HCT116 (cell line): ENCODE data around the gene ZSWIM5. TPM values are rescaled to one million over a fixed set of nuclear protein-coding genes. Genes with fewer than 3 reads are reported as not detected.

Experiments used
- ATAC-seq: fragments of 200-7000 bp; cut with Tn5 transposase; 2 replicates; pipeline ENCODE4 v1.9.1; 2020; ENCODE audit warnings: mild to moderate bottlenecking, moderate library complexity
- BruUV-seq: library from RNA; stranded (reverse); fragments of 400-500 nt; replicated peaks from 2 replicates; lab custom pipeline; 2021; lab: Mats Ljungman, UMichigan
- CTCF ChIA-PET: fragments of 300-600 bp; sonication (Branson Sonifier 250); formaldehyde crosslinking; loops from one replicate; lab custom pipeline; 2021; ENCODE audit warnings: antibody characterized with exemption; lab: Charles Lee
- POLR2A ChIA-PET: fragments of 300-600, 350-600 bp; sonication (Branson Sonifier 250); formaldehyde crosslinking; loops from one replicate; lab custom pipeline; 2021; ENCODE audit warnings: antibody characterized with exemption; lab: Charles Lee
- RAD21 ChIA-PET, 2 experiments: fragments of 300-600 bp; sonication (Branson Sonifier 250); formaldehyde crosslinking; loops; one replicate each; lab custom pipeline; 2023; ENCODE audit warnings: low total read pairs in 2 of 2; ENCODE audit not compliant: uncharacterized antibody in 2 of 2, unreplicated experiment in 2 of 2, low non-redundant PET in 1 of 2; lab: Charles Lee
- DNase-seq: peaks from one replicate; pipeline ENCODE4 v3.0.0-alpha.2; 2010; ENCODE audit warnings: low read depth, low spot score
- H2AFZ ChIP-seq: fragments of 200-600 bp; shearing (Covaris generic), sonication (generic); 2 replicates; pipeline ENCODE4 v1.6.1; 2017; ENCODE audit warnings: low read depth, mixed run types, mixed read lengths, antibody characterized with exemption, low read length; ENCODE audit not compliant: poor library complexity, severe bottlenecking
- H3K27ac ChIP-seq: 2 replicates; pipeline ENCODE4 v1.5.1; 2012; ENCODE audit warnings: low read depth, low read length
- H3K27me3 ChIP-seq: fragments of 200-600 bp; sonication (generic); 2 replicates; pipeline ENCODE4 v1.6.1; 2016; ENCODE audit warnings: mixed run types, low read length, mixed read lengths; ENCODE audit not compliant: insufficient read depth
- H3K36me3 ChIP-seq, 2 experiments: fragments of 200-500 bp in 1 of 2; fragments of 200-600 bp in 1 of 2; sonication (Bioruptor generic) in 1 of 2; sonication (generic) in 1 of 2; 2 replicates each; pipeline versions ENCODE4 v1.5.1 to v1.6.1; 2014 to 2016; ENCODE audit warnings: low read length in 2 of 2, inconsistent platforms in 1 of 2, mixed read lengths in 1 of 2, mixed run types in 1 of 2; ENCODE audit not compliant: insufficient read depth in 2 of 2, control insufficient read depth in 1 of 2
- H3K4me1 ChIP-seq, 2 experiments: fragments of 200-600 bp in 1 of 2; sonication (generic) in 1 of 2; 2 replicates each; pipeline versions ENCODE4 v1.5.1 to v1.6.1; 2012 to 2017; ENCODE audit warnings: low read length in 2 of 2, inconsistent platforms in 1 of 2, mild to moderate bottlenecking in 1 of 2, mixed read lengths in 1 of 2, mixed run types in 1 of 2, moderate library complexity in 1 of 2; ENCODE audit not compliant: insufficient read depth in 2 of 2, control insufficient read depth in 1 of 2
- H3K4me2 ChIP-seq: fragments of 200-600 bp; sonication (generic); 2 replicates; pipeline ENCODE4 v1.6.1; 2017; ENCODE audit warnings: mixed run types, low read length, mixed read lengths
- H3K4me3 ChIP-seq, 2 experiments: fragments of 200-600 bp in 1 of 2; sonication (generic) in 1 of 2; replicated peaks in 1 of 2; 2 replicates each; pipeline ENCODE4 v1.5.1; 2011 to 2016; ENCODE audit warnings: low read length in 2 of 2, control low read depth in 1 of 2, low read depth in 1 of 2, mild to moderate bottlenecking in 1 of 2, mixed read lengths in 1 of 2, mixed run types in 1 of 2
- H3K79me2 ChIP-seq: fragments of 200-600 bp; sonication (generic); 2 replicates; pipeline ENCODE4 v1.6.1; 2017; ENCODE audit warnings: mild to moderate bottlenecking, mixed run types, low read length, moderate library complexity, mixed read lengths; ENCODE audit not compliant: insufficient read depth
- H3K9ac ChIP-seq: fragments of 200-600 bp; sonication (generic); 2 replicates; pipeline ENCODE4 v1.6.1; 2016; ENCODE audit warnings: low read length, mixed read lengths
- H3K9me2 ChIP-seq: fragments of 200-600 bp; sonication (generic), shearing (Covaris generic); 2 replicates; pipeline ENCODE4 v1.6.1; 2017; ENCODE audit warnings: mixed run types, mild to moderate bottlenecking, moderate library complexity; ENCODE audit not compliant: insufficient read depth
- H3K9me3 ChIP-seq, 2 experiments: fragments of 200-500 bp in 1 of 2; fragments of 200-600 bp in 1 of 2; sonication (Bioruptor generic) in 1 of 2; sonication (generic) in 1 of 2; 2 replicates each; pipeline ENCODE4 v1.6.1; 2014 to 2017; ENCODE audit warnings: low read length in 2 of 2, mixed read lengths in 2 of 2, inconsistent platforms in 1 of 2, low read depth in 1 of 2, mild to moderate bottlenecking in 1 of 2, mixed run types in 1 of 2, moderate library complexity in 1 of 2; ENCODE audit not compliant: control insufficient read depth in 1 of 2, insufficient read depth in 1 of 2
- H4K20me1 ChIP-seq: fragments of 200-600 bp; sonication (generic), shearing (Covaris generic); 2 replicates; pipeline ENCODE4 v1.6.1; 2017; ENCODE audit warnings: mixed run types, mild to moderate bottlenecking, moderate library complexity; ENCODE audit not compliant: insufficient read depth
- CBX3 ChIP-seq: IDR thresholded peaks from 2 replicates; pipeline ENCODE4 v1.6.1; 2012; ENCODE audit warnings: low read depth
- CEBPB ChIP-seq: IDR thresholded peaks from 2 replicates; pipeline ENCODE4 v1.6.1; 2012; ENCODE audit warnings: low read depth
- CTCF ChIP-seq, 3 experiments: fragments of 200-600 bp in 1 of 3; sonication (generic) in 1 of 3; IDR thresholded peaks in 2 of 3; conservative IDR thresholded peaks in 1 of 3; 2 replicates each; pipeline ENCODE4 v1.5.1; 2012 to 2017; ENCODE audit warnings: low read depth in 2 of 3, low read length in 2 of 3, antibody characterized with exemption in 1 of 3, borderline replicate concordance in 1 of 3, control low read depth in 1 of 3, mild to moderate bottlenecking in 1 of 3, mixed read lengths in 1 of 3, mixed run types in 1 of 3, moderate library complexity in 1 of 3; ENCODE audit not compliant: insufficient read depth in 1 of 3
- JUND ChIP-seq: IDR thresholded peaks from 2 replicates; pipeline ENCODE4 v1.6.1; 2012
- RAD21 ChIP-seq: IDR thresholded peaks from 2 replicates; pipeline ENCODE4 v1.6.1; 2012; ENCODE audit warnings: low read depth, mild to moderate bottlenecking
- SIN3A ChIP-seq: IDR thresholded peaks from 2 replicates; pipeline ENCODE4 v1.6.1; 2012; ENCODE audit warnings: low read depth
- SRF ChIP-seq: IDR thresholded peaks from 2 replicates; pipeline ENCODE4 v1.6.1; 2012; ENCODE audit warnings: low read depth
- YY1 ChIP-seq: IDR thresholded peaks from 2 replicates; pipeline ENCODE4 v1.6.1; 2011; ENCODE audit warnings: low read length, low read depth, moderate library complexity, mild to moderate bottlenecking; ENCODE audit not compliant: insufficient replicate concordance; ENCODE audit errors: extremely low read depth
- intact Hi-C: fragments of 100-400 bp; cut with micrococcal nuclease; formaldehyde crosslinking; loops from 2 replicates; pipeline ENCODE4 v1.10.0; 2022
- total RNA-seq: library from RNA; stranded (reverse); gene quantifications from one replicate; pipeline ENCODE4 v1.2.1, GENCODE V29; 2021; ENCODE audit not compliant: unreplicated experiment
- TF ChIP-seq, protein P1 (sequence below): IDR thresholded peaks from 2 replicates; pipeline ENCODE4 v1.6.1; 2012; ENCODE audit warnings: low read depth

The ZSWIM5 gene
- total RNA-seq, 1 experiment from 2014 or later, result 1.1 TPM

DNA sequence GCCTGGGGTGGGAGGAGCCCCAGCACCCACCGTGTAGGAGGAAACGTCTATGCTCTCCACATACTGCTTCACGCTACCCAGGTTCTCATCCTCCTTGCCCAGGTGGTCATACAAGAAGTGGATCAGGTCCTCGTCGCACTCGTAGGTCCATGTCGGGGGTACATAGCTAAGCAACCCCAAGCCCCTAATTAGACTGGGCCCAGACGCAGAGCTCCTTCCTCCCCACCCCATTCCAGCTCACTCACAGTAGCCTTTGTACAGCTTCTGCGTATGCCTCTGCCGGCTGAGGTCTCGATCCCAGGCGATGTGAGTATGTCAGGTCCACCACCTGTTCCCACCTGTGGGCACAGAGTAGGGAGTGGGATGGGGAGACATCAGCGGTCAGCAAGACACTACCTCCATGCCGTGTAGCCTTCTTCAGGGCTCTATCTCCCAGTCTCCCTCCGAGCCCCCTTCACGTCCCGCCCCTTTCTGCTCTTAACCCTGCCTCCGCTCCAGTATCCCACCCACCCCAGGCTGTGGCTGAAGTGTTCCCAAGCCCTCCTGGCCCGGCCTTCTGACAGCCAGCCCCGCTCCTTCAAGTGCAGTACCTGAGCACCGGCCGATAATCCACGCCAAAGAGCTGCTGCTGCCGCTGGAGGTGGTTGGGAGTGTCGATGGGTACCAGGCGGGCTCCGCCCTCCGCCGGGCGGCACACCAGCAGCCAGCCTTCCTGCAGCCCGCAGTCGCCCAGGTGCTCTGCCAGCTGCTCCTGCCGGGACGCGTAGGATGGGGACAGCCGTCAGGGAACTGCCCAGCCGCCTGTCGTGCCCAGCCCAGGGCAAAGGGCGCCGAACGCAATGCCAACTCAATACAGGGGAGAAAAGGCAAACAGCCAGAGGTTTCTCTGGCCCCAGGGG, 196.2 kb downstream of the ZSWIM5 start (continued):
- no peak for TF ChIP-seq SIN3A

DNA sequence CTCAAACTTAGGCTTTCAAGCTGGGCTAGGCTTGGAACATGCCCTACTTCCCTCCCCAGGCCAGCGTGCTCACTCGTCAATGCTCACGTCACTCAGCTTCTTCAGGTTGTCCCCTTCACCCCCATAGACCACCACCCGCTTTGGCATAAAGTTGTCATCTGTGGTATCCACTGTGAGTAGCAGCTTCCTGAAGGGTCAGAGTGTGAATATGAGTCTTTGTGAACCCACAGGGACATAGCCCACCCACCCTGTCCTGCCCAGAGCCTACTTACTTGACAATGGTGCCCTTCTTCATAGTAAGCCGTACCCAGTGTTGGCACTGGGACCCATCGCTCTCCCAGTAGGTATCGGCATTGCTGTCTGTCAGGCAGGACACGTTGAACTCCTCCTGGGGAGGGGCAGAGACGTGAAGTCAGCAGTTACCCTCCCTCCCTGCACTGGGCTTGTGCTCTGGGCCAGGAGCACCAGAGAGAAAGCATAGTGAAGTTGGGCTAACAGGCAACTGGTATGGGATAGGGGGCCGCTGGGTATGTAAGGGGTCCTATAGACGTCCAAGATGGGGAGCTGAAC, 197.0 kb downstream of the ZSWIM5 start:
- Histone ChIP-seq H3K9me2 (no peaks in the 10 kb centered on the region), H3K27me3 (no peaks in the 10 kb centered on the region), H3K36me3 (peaks cover 8 to 10% of the 10 kb centered on the region in 2 experiments; a peak in 2 of 4 replicates), H3K27ac (no peak overlapping the region), H3K4me1 (peaks cover 9 to 28% of the 10 kb centered on the region in 2 experiments; a peak in 3 of 4 replicates), H3K9ac (no peak overlapping the region), H4K20me1 (no peaks in the 10 kb centered on the region), H3K4me2 (peak overlapping the region; percentile 80), H2AFZ (no peak overlapping the region), H3K9me3 (no peaks in the 10 kb centered on the region), H3K79me2 (peaks cover 12% of the 10 kb centered on the region; the same call in 1 of the 2 replicates), H3K4me3 (no peak overlapping the region; a peak in 1 of 4 replicates)
- ChIA-PET RAD21 (no interaction called here), CTCF (no interaction called here), POLR2A (interaction anchor here (3.1 to 5.4 kb wide), 2 partner anchors 288 to 293 kb away, joined by 20 to 35 read pairs; no protein-coding TSS in a partner anchor)
- intact Hi-C loops, result no loop called here
- no TSS peak for BruUV-seq
- no peak for TF ChIP-seq CBX3
- TF ChIP-seq SRF, result no peak
- no peak for TF ChIP-seq CEBPB
- no peak for TF ChIP-seq SIN3A
- no peak for TF ChIP-seq RAD21
- TF ChIP-seq CTCF (IDR thresholded peaks at IDR 0.05 in 2 of 3, conservative IDR thresholded peaks at IDR 0.05 in 1 of 3; ENCODE audit: borderline replicate concordance in 1 of 3, insufficient read depth in 1 of 3, low read depth in 2 of 3, low read length in 2 of 3), result no peak
- TF ChIP-seq, protein P1, sequence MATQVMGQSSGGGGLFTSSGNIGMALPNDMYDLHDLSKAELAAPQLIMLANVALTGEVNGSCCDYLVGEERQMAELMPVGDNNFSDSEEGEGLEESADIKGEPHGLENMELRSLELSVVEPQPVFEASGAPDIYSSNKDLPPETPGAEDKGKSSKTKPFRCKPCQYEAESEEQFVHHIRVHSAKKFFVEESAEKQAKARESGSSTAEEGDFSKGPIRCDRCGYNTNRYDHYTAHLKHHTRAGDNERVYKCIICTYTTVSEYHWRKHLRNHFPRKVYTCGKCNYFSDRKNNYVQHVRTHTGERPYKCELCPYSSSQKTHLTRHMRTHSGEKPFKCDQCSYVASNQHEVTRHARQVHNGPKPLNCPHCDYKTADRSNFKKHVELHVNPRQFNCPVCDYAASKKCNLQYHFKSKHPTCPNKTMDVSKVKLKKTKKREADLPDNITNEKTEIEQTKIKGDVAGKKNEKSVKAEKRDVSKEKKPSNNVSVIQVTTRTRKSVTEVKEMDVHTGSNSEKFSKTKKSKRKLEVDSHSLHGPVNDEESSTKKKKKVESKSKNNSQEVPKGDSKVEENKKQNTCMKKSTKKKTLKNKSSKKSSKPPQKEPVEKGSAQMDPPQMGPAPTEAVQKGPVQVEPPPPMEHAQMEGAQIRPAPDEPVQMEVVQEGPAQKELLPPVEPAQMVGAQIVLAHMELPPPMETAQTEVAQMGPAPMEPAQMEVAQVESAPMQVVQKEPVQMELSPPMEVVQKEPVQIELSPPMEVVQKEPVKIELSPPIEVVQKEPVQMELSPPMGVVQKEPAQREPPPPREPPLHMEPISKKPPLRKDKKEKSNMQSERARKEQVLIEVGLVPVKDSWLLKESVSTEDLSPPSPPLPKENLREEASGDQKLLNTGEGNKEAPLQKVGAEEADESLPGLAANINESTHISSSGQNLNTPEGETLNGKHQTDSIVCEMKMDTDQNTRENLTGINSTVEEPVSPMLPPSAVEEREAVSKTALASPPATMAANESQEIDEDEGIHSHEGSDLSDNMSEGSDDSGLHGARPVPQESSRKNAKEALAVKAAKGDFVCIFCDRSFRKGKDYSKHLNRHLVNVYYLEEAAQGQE, result no peak
- no peak for TF ChIP-seq JUND
- TF ChIP-seq YY1, result no peak
- DNase-seq (no peak), ATAC-seq (no peak)
